NCI-H1092 (cell line): ENCODE results near the gene PRTG.
"Not testable (repeated sequence)": the region's sequence is repeated elsewhere in the genome, so short reads cannot be mapped to it uniquely, and the experiment has no call there.

Source experiments
- DNase-seq: peaks from one replicate; lab custom pipeline; 2025; lab: John Stamatoyannopoulos, UW

Gene PRTG

DNA sequence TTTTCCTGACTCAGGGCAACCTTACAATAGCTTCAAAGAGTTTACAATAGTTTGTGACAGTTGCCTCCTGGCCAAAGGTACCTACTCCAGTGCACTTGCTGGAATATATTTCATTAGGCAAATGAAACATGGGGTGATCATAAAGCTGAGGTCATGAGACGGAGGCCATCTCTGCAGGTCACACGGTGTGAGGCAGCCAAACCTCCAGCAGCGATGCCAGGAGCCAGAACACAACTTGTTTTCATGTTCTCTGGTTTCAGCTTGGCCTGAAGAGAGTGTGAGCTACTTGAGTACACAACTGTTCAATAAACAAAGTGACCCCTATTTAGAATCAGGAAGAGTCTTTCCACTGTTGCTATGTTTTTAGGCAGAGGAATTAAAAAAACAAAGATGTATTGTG lies 112.1 kb downstream of the PRTG start:
- DNase-seq = no peak

DNA sequence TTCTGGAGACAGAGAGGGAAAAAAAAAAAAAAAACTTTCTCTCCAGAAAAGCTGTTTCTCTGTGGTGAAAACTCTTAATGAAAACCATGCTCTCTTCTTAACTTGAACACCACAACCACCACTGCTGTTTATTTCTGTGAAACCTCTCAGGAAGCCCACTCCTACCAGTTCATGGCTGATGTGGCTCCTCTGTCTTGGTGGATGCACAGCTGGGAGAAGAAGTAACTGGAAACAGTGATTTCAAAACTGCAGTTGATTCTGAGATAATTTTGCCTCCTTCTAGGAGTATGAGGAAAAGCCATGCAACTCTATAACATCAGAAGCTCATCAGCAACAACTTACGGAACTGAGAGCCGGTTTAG lies 114.6 kb downstream of the PRTG start:
- no peak for DNase-seq

DNA sequence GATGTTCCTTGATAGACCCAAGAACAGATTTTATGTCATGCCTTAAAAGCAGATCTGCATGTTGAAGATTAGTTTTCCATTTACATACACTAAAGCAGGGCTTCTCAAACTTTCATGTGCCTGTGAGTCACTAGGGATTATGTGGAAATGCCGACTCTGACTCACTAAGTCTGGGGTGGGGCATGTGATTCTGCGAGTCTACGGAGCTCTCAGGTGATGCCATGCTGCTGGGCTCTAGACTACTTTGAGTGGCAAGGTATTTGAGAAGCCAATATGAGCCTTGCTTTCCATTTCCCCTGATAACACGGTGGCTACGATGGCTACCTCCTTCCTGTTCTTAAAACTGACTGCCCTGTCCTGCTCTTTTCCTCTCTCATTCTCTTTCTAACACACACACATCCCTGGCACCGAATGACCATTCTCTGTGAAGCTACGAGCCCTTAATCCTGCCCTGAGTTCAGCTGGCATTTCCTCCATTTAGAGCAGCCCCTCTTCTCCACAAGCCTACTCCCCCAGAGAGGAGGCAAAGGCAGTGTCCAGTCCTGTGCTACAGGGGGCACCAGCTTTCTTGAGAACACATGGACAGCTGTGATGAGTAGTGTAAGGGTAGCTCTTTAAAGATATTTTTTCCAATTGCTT lies 115.1 kb downstream of the PRTG start:
- DNase-seq = no peak

DNA sequence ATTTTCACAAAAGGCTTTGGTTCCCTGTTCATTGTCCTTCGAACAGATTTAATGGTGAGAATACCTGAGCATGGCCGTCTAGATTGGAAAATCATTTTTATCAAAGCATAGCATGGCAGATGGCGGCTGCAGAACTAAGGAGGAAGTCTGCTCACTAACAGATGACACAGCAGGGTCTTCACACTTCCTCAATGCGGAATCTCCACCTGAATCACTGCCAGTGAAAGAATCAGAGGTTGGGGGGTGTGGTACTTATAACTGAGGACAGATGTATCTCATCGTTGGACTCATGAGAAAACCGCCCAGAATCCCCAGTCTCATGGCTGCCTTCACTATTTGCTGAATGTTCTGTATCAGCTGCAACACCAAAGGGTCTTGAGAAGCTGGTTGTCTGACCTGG lies 123.2 kb downstream of the PRTG start:
- no peak for DNase-seq

DNA sequence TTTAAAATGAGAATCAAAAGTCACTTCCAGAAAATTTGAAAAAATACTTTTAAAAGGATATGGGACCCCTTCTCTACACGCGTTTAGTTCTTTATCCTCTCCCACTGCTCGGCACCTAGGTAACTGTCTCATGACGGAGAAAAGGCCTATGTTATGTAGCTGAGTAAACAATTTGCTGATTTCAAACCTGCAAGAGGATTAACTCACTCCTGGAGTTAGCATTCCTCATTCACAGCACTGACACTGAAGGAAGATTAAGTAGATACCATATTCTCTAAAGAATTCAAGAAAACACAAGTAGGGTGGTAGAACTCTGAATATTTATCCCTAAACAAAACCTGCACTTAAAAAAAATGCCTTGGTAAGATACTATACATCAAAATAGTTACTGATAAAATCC lies 124.6 kb downstream of the PRTG start:
- DNase-seq = no peak

DNA sequence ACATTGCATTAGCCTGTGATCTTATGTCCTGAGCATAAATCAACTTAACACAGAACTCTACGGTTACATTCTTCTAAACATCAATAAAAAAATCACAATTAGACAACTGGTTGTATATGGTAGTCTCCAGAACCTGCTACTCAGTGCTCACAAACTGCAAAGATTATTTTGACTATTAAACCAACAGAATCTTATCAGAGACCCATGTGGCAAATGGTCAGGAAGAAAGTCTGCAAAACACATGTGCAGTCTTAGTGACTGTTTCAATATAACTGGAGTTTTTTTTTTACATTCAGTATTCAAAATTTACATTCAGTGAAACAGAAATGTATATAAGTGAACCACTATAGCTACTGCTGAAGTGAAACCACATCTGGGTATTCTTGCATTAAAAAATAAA lies 127.5 kb downstream of the PRTG start:
- DNase-seq = no peak

DNA sequence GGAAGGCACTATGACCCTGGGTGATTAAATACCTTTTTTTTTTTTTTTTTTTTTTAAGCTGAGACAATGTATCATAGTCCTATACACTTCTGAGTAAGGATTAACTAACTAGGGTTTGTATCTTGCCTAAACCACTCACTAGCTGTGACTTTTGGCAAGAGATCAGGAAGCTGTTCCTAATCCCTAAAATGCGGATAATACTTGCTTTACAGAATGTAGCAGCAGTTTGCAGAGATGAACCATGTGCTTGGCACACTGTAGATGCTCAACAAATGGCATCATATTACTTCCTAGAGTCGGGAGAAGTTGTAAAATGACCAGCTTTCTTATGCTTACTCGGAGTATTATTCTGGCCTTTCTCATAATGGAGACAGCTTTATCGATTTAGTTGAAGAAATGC lies 129.2 kb downstream of the PRTG start:
- DNase-seq = no peak

DNA sequence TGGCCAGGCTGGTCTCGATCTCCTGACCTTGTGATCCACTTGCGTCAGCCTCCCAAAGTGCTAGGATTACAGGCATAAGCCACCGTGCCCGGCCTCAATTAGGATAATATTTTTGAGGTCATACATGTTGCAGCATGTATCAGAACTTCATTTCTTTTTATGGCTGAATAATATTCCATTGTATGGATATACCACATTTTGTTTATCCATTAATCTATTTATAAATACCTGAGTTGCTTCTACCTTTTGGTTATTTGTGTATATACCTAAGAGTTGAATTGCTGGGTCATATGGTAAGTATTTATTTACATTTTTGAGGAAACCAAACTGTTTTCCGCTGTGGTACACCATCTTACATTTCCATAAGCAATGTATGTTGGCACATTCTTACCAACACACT lies 136.7 kb downstream of the PRTG start:
- no peak for DNase-seq

DNA sequence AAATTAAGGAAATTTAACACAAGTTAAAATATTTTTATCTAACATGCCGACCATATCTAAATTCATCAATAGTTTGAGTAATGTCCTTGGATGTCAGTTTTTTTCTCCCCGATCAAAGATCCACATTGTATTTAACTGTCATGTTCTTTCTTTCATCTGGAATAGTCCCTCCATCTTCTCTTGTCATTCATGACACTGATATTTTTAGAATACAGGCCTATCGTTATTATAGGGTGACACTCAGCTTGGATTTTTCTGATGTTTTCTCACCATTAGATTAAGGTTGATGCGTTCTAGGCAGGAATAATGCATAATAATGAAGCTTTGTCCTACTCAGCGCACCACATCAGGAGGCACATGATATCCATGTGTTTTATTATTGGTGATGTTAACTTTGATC lies 141.6 kb downstream of the PRTG start:
- no peak for DNase-seq

DNA sequence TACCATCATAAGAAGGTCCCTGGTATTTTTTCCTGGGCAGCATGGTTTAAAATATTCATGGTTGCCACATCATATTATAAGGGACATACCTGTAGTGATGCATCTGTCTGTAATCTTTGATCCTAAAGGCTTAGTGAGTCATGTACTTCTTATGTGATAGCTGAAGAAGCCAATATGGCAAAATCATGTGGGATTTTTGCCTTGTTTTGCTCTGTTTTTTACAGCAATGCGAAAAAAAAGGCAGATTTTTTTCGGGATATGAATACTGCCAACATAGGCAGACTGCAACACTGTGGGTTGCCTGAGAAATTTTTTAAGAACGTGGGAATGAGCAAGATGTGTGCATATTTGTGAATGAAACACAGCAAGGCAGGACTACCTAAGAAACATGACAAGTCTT lies 143.5 kb downstream of the PRTG start:
- DNase-seq = no peak

DNA sequence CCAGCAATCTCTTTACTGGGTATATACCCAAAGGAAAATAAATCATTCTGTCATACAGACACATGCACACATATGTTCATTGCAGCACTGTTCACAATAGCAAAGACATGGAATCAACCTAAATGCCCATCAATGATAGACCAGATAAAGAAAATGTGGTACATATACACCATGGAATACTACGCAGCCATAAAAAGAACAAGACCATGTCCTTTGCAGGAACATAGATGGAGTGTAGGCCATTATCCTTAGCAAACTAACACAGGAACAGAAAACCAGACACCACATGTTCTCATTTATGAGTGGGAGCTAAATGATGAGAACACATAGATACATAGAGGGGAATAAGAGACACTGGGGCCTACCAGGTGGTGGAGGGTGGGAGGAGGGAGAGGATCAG lies 149.9 kb downstream of the PRTG start:
- DNase-seq = not testable (repeated sequence)

DNA sequence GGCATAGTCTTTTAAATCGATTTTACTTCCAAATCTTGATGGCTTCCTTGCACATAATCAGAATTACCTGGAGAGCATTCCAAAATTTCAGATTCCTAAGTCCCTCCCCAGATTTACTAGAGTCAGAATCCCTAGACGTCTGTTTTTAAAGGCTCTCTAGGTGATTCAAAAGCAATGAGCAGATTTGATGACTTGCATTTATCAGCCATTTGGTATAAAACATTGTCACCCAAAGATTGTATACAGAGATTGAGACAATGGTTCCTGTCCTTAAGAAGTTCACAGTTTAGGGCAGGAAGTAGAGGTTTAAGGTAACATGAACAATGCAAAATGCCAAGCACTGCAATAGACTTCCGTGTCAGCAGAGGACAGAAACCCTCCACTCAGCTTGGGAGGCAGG lies 152.2 kb downstream of the PRTG start:
- no peak for DNase-seq

DNA sequence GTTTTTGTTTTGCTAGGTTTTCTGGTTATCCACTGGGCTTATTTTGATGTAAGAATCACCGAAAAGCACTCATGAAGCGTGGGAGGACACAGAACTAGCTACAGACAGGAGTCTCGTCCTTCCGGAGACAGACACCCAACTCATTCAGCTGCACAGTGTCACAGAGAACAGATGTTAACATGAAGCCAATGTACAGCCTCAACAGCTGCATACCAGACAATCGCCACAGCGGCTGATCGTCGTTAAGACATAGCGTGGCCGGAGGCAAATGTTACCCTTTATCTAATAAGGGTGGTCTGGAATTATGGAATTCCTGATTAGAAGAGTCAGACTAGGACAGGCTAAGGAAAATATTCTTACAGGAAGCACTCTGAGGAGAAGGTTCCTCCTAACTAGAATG lies 153.7 kb downstream of the PRTG start:
- DNase-seq = no peak

DNA sequence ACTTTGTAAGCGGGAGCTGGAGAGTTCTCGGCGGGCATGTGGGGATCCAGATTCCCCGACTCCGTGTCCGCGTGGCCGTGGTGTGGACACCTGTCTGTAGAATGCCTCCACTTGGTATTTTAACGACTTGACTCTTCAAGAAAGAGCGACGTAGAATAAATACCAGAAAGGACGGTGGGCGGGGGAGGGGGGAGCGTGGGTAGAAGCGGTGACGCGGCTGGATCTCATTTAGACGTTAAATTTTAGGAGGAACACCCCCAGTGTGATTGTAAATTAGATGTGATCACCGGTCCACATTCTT lies 154.2 kb downstream of the PRTG start:
- no peak for DNase-seq

DNA sequence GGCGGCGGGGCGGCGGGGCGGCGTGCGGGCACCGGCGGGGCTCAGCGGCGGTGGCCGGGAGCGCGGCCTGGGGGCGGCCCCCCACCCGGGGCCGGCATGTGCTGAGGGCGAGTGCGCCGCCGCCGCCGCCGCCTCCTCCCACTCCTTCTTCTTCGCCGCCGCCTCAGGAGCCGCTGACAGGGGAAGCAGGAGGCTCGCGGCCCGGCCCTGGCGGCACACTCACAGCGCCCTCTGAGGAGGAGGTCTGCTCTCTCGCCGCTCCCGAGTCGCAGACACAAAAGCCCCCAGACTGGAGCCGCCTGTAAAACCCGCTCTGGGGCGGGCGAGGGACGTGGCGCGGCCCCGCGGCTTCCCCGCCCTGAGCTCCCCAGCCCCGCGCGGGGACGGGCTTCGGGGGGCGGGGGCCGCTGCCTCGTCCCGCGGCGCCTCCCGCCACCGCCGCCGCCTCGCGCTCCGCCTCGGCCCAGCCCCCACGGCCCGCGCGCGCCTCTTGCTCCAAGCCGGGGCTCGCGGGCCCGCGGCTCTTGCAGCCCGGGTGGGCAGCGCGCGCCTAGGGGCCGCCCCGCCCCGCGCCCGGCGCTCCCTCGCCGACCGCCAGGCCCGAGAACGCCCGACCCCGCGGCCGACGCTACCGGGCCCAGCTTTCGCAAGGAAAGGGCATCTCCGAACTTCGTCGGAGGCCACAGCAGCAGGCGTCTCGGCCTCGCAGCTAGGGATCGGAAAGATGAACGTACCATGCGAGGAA lies 154.7 kb downstream of the PRTG start, which contains the start of gene PYGO1:
Gene PYGO1, minus strand, starts transcription at position 276 of the 745 bp plus-strand sequence. CDS start 462 bp downstream, outside the sequence.
- peak; percentile 23 for DNase-seq

DNA sequence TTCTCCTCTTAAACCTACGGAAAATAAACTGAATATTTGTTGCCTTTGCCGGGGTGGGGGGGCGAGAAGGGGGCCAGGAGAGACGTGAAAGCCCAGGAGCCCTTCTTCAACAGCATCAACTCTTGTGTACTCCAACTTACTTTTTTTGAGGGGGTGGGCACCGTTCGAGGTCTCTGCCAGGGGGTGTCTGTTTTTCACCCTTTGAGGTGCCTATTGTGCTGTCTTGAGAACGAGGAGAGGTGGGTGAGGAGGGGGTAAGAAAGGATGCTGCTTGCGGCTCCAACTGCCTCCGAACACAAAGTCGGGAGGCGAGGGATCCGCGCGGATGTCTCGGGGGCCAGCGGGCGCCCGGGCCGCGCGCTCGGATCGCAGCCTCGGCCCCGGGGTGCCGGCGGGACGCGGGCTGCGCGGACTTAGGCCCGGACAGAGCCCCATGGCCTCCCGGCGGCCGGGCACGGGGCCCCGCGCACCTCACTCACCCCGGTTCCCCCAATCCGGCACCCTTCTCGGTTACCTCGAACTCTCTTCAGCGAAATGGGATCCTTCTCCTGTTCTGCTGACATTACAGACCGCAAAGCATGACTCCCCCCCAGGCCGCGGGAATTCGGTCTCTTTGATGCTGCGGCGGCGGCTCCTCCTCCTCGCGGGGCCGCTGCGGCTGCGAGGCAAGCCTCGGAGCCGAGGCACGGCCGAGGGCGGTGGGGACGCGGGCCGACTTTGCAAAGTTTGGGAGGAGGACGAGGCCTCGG lies 155.5 kb downstream of the PRTG start:
- DNase-seq = peak; percentile 8

DNA sequence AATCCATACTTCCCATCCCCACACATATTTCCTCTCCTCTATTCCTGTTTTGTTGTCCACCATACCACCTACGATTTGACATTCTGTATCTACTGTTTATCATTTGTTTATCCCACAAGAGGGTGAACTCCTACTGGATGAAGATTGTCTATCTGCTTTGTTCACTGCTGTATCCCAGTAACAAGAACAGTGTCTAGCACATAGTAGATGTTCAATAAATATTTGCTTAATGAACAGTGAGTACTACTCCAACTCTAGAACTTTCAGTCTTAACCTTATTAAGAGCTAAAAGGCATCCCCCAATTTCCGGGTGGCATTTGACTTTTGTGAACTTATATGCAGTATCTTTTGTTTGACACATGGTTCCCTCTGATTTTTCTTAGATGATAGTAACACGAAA lies 156.1 kb downstream of the PRTG start:
- DNase-seq = no peak

DNA sequence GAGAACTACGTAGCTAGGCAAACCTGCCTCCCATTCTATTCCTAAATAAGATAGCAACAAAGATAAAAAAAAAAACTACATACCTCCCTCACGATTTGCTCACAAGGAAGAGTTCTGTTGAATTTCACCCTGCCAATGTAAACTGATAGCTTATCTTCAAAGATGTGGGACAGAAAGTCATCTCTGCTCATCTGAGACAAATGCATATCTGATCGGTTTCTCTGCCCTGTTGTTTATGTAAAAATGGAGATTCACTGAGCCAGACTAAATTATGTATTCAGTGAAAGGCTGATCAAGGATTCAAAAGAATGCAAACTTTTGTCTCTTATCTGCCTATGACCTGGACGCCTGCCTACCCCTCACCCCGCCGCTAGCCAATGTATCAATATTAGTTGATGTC lies 166.0 kb downstream of the PRTG start:
- DNase-seq = no peak

DNA sequence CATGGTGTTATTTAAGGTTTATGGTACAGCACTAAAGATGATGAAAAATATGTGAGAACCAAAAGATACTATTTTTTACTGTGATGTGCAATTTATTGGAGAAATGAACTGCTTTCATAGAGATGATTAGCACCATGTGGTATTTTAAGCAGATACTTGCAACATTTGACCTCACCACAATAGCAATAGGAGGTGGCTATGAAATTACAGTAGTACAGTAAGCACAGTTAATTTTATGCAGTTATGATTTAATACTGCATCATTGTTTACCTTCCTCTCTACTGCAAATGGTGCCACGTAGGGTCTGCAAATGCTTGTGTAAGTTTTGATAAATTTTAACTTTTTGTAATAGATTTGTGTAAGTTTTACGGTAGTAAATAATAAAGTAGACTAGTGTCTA lies 168.9 kb downstream of the PRTG start:
- DNase-seq = no peak

DNA sequence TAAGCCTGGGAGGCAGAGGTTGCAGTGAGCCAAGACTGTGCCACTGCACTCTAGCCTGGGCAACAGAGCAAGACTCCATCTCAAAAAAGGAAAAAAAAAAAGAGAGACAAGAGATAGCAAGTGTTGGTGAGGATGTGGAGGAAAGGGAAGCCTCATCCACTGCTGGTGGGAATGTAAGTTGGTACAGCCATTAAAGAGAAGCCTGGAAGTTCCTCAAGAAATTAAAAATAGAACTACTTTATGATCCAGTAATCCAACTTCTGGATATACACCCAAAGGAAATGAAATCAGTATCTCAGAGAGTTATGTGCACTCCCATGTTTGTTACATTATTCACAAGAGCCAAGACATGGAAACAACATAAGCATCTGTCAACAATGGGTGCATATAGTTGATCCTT lies 169.7 kb downstream of the PRTG start:
- no peak for DNase-seq

DNA sequence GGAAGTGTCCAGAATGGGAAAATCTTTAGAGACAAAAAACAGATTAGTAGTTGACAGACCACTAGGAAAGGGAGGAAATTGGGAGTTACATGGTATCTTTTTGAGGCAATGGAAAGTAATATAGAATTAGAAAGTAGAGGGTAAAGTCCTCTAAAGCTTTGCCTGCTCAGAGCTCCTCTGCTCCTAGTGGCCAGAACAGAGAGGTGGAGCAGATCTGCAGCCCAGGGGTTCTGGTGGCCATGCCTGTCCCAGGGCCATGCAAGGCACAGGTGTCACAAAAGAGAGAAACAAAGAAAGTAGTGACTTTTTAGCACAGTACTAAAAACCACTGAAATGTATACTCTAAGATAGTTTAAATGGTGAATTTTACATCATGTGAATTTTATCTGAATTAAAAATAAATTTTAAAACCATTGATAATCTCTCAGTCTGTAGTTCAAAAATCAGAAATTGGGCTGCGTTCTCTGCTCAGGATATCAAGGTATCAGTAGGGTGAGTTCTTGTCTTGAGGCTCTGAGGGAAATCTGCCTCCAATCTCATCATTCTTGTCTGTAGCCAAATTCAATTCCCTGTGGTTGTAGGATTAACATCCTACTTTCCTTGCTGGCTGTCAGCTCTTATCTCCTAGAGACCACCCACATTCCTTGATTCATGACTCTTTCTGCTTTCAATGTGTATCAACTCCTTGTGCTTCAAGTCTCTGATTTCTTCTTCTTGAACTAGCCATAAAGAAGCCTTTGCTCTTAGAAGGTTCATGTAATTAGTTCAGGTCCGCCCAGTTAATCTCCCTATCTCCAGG lies 178.4 kb downstream of the PRTG start:
- DNase-seq = no peak

DNA sequence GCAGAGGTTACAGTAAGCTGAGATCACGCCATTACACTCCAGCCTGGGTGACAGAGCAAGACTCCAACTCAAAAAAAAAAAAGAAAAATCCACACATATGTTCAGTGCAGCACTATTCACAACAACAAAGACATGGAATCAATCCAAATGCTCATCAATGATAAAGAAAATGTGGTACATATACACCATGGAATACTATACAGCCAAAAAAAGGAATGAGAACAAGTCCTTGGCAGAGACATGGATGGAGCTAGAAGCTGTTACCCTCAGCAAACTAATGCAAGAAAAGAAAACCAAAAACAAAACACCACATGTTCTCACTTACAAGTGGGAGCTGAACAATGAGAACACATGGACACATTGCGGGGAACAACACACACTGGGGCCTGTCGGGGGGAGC lies 180.4 kb downstream of the PRTG start:
- DNase-seq = no peak
